Measurements from ENCODE around the gene GGT6.

GGT6 gene

DNA sequence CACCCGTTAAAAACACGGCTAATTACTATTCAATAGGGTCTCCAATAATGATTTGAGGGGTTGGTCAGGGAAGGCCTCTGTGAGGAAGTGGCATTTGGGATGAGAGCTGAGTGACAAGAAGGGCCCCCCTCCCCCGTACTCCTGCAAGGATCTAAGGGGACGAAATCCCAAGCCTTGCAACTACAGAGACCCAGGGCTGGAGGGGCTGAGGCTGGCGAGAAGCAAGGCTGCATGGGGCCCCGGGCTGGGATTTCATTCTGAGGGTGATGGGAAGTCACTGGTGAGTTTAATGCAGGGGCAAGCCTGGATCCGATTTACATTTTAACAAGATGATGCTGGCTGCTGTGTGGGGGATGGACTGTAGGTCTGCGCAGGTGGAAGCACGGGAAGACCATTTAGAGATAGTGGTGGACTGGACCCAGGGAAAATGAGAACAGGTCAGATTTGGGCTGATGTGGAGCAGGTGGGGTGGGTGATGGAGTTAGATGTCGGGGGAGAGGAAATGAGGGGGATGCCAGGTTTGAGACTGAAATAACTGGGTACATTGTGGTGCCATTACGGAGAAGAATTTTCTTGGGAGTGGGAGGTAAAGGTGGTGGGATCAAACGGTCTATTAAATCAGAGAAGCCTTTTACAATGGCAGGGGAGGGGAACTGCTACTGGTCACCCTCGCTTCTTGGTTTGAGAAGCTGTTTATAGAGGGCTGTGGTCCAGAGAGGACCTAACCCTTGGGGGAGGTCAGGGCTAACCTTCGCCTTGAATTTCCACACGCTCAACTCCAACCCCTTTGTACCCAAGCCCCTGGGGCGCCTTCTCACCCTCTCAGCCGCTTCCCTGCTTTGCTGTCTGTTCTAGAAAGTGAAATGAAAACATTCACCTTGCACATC, 4.3 kb downstream of the GGT6 start:
- Mint-ChIP-seq H3K36me3 (ENCODE audit: low read depth) (peaks cover 4% of the 10 kb centered on the region), H3K4me3 (peak overlapping the region; percentile 91), H3K9me3 (no peaks in the 10 kb centered on the region), H3K27me3 (ENCODE audit: low read depth) (no peaks in the 10 kb centered on the region), H3K27ac (peak overlapping the region; percentile 94), H3K4me1 (ENCODE audit: low read depth) (peaks cover 25% of the 10 kb centered on the region)

DNA sequence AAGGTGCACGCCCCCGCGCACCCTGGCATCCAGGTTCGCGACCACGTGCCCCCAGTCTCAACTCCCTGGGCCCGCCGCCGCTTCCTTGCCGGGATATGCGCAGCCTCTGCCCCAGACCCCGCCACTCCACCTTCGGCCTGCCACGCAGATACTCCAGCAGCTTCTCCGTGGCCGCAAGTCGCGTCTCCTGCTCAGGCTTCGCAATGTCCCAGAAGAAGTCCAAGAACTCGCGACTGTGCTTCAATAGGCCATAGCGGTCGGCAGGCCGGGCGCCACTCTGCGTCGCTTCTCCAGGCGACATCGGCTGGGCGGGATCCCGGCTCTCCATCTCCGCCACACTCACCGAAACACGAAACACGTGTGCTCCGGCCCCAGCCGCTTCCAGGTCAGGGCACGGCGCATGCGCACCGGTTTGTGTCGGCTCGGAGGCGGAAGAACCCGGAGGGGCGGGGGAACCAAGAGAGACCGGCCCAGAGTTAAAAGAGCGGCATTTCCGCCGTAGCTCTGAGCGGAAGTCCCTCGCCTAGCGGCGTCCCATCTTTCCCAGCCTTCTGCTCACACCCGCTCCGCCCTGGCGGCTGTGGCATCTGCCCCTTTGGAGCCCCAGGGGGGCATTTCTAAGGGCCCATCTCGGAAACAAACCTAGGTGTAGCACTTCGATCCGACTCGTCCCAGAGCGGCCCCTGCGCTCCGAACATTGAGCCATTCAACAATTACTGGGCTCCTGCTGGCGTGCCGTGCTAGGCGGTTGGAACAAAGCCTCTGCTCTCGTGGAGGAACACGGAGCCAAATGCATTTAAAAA, 5.2 kb downstream of the GGT6 start, which contains the start of gene MYBBP1A:
Gene MYBBP1A, minus strand, starts transcription at position 388 of the 803 bp plus-strand sequence. Its CDS starts 60 bp downstream, at position 328.
- Mint-ChIP-seq H3K4me3 (peak within 1 kb of the TSS; percentile 91), H3K4me1 (ENCODE audit: low read depth) (peaks cover 26% of the 10 kb centered on the region), H3K9me3 (no peaks in the 10 kb centered on the region), H3K27me3 (ENCODE audit: low read depth) (no peaks in the 10 kb centered on the region), H3K27ac (peak within 1 kb of the TSS; percentile 94), H3K36me3 (ENCODE audit: low read depth) (peaks cover 8% of the 10 kb centered on the region)

- H3K9me3 Mint-ChIP-seq = no peaks in the 10 kb centered on the region
- H3K4me3 Mint-ChIP-seq = peak overlapping the region; percentile 91
- peaks cover 26% of the 10 kb centered on the region for H3K4me1 Mint-ChIP-seq (ENCODE audit: low read depth)
- H3K36me3 Mint-ChIP-seq (ENCODE audit: low read depth) = peaks cover 11% of the 10 kb centered on the region
- no peaks in the 10 kb centered on the region for H3K27me3 Mint-ChIP-seq (ENCODE audit: low read depth)
- H3K27ac Mint-ChIP-seq = peak overlapping the region; percentile 84
Measured at GRCh38 chr17:4554441-4554996, 5.9 kb downstream of the GGT6 start.

- peaks cover 26% of the 10 kb centered on the region for H3K4me1 Mint-ChIP-seq (ENCODE audit: low read depth)
- no peak overlapping the region for H3K27ac Mint-ChIP-seq
- no peaks in the 10 kb centered on the region for H3K27me3 Mint-ChIP-seq (ENCODE audit: low read depth)
- no peaks in the 10 kb centered on the region for H3K9me3 Mint-ChIP-seq
- peaks cover 11% of the 10 kb centered on the region for H3K36me3 Mint-ChIP-seq (ENCODE audit: low read depth)
- H3K4me3 Mint-ChIP-seq = peak overlapping the region; percentile 91
Measured at GRCh38 chr17:4553669-4554068, 6.7 kb downstream of the GGT6 start.

GRCh38 chr17:4551796-4552525, 8.4 kb downstream of the GGT6 start:
- no peaks in the 10 kb centered on the region for H3K9me3 Mint-ChIP-seq
- peaks cover 12% of the 10 kb centered on the region for H3K36me3 Mint-ChIP-seq (ENCODE audit: low read depth)
- H3K4me1 Mint-ChIP-seq (ENCODE audit: low read depth) = peaks cover 25% of the 10 kb centered on the region
- no peak overlapping the region for H3K4me3 Mint-ChIP-seq
- H3K27ac Mint-ChIP-seq = no peak overlapping the region
- no peaks in the 10 kb centered on the region for H3K27me3 Mint-ChIP-seq (ENCODE audit: low read depth)

GRCh38 chr17:4551141-4551540, 9.2 kb downstream of the GGT6 start:
- peaks cover 22% of the 10 kb centered on the region for H3K4me1 Mint-ChIP-seq (ENCODE audit: low read depth)
- no peaks in the 10 kb centered on the region for H3K9me3 Mint-ChIP-seq
- no peaks in the 10 kb centered on the region for H3K27me3 Mint-ChIP-seq (ENCODE audit: low read depth)
- H3K36me3 Mint-ChIP-seq (ENCODE audit: low read depth) = peaks cover 12% of the 10 kb centered on the region
- H3K4me3 Mint-ChIP-seq = no peak overlapping the region
- no peak overlapping the region for H3K27ac Mint-ChIP-seq

GRCh38 chr17:4550534-4551039, 9.8 kb downstream of the GGT6 start:
- Mint-ChIP-seq H3K27ac (no peak overlapping the region), H3K9me3 (no peaks in the 10 kb centered on the region), H3K4me3 (no peak overlapping the region), H3K27me3 (ENCODE audit: low read depth) (no peaks in the 10 kb centered on the region), H3K4me1 (ENCODE audit: low read depth) (peaks cover 16% of the 10 kb centered on the region), H3K36me3 (ENCODE audit: low read depth) (peaks cover 12% of the 10 kb centered on the region)

DNA sequence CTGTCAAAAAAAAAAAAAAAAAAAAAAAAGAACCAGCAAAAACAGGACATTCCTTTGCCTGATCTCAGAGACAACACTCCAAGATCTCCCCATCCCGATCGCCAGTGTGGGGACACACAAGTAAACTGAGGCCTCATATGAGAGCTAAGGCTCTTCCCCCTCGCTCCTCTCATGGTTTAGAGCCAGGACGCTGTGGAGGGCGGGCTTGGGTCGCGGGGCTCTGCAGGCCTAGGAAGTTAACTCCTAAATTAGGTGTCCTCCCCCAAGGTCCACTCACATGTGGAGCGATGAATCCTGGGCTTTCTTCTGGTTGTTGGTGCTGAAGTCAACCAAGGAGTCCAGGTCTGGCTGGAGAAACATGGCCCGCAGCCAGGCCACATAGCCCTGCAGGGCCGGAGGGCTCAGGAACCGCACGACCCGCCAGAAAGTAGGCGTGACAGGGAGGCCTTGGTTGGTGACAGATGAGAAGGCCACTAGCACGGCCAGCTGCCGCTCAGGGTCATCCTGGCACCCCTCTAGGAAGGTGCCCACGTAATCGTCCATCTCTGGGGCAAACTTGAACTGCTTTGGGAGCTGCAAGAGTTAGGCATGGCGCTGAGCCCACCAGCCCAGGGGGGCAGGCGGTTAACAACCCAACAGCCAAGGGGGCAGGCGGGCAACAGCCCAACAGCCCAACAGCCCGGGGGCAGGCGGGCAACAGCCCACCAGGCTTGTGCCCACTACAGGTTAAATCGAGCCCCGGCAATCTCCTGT, 10.4 kb downstream of the GGT6 start:
- H3K9me3 Mint-ChIP-seq = no peaks in the 10 kb centered on the region
- no peak overlapping the region for H3K27ac Mint-ChIP-seq
- peaks cover 14% of the 10 kb centered on the region for H3K4me1 Mint-ChIP-seq (ENCODE audit: low read depth)
- no peaks in the 10 kb centered on the region for H3K27me3 Mint-ChIP-seq (ENCODE audit: low read depth)
- H3K4me3 Mint-ChIP-seq = no peak overlapping the region
- peaks cover 12% of the 10 kb centered on the region for H3K36me3 Mint-ChIP-seq (ENCODE audit: low read depth)

- H3K9me3 Mint-ChIP-seq = no peaks in the 10 kb centered on the region
- no peak overlapping the region for H3K27ac Mint-ChIP-seq
- H3K4me1 Mint-ChIP-seq (ENCODE audit: low read depth) = peaks cover 6% of the 10 kb centered on the region
- H3K27me3 Mint-ChIP-seq (ENCODE audit: low read depth) = no peaks in the 10 kb centered on the region
- H3K36me3 Mint-ChIP-seq (ENCODE audit: low read depth) = peaks cover 12% of the 10 kb centered on the region
- no peak overlapping the region for H3K4me3 Mint-ChIP-seq
Measured at GRCh38 chr17:4548721-4549531, 11.5 kb downstream of the GGT6 start.

DNA sequence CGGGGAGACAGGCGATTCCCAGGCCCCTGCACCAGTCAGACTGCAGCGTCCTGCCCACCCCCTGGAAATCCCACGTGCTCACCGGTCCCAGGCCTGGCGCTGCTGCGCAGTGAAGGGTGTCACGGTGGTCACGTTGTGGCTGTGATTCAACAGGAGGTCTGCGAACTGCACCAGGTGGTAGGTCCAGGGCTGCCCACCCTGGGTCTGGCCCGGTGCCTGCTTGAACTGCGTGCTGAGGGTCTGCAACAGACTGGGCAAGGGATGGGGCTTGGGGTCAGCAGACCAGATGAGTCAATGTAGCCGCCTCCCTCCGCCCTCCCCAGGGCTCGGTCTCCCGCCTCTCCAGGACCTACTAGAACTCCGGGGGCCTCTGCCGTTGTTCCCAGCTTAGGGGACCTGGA, 12.3 kb downstream of the GGT6 start:
- no peak overlapping the region for H3K4me3 Mint-ChIP-seq
- H3K27me3 Mint-ChIP-seq (ENCODE audit: low read depth) = no peaks in the 10 kb centered on the region
- H3K27ac Mint-ChIP-seq = no peak overlapping the region
- H3K36me3 Mint-ChIP-seq (ENCODE audit: low read depth) = peaks cover 12% of the 10 kb centered on the region
- H3K4me1 Mint-ChIP-seq (ENCODE audit: low read depth) = peaks cover 2% of the 10 kb centered on the region
- H3K9me3 Mint-ChIP-seq = no peaks in the 10 kb centered on the region

DNA sequence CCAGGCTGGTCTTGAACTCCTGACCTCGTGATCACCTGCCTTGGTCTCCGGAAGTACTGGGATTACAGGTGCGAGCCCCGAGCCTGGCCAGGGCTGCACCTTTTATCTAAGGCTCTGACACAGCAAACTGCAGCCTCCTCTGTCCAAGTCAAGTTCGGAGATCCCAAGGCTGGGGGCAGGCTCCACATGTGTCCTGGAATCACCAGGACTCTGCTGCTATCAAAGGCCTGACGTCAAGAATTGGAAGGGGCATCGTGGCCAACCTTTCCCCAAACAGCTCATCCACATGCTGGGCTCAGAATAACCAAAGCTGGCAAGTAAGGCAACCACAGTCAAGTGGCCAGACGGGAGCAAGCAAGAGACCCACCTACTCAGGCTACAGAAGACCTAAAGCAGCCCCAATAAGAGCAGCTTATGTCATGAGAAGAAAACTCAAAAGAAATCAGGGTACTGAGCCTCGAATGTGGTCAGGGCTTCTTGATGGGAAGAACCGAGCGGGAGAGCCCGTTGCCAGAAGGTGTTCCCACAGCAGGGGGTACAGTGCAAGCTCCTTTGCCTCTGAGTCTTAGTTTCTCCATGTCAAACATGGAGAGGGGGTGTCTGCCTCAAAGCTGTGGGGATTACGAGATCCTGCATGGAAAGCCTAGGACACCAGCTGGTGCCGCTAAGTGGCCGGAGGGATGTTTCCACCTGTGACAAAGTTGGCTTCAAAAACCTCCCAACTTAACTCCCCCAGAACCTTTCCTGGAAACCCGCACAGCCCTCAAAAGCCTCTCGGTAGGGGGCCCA, 13.1 kb downstream of the GGT6 start:
- Mint-ChIP-seq H3K4me1 (ENCODE audit: low read depth) (peaks cover 2% of the 10 kb centered on the region), H3K4me3 (no peak overlapping the region), H3K36me3 (ENCODE audit: low read depth) (peaks cover 10% of the 10 kb centered on the region), H3K27ac (no peak overlapping the region), H3K9me3 (no peaks in the 10 kb centered on the region), H3K27me3 (ENCODE audit: low read depth) (no peaks in the 10 kb centered on the region)

DNA sequence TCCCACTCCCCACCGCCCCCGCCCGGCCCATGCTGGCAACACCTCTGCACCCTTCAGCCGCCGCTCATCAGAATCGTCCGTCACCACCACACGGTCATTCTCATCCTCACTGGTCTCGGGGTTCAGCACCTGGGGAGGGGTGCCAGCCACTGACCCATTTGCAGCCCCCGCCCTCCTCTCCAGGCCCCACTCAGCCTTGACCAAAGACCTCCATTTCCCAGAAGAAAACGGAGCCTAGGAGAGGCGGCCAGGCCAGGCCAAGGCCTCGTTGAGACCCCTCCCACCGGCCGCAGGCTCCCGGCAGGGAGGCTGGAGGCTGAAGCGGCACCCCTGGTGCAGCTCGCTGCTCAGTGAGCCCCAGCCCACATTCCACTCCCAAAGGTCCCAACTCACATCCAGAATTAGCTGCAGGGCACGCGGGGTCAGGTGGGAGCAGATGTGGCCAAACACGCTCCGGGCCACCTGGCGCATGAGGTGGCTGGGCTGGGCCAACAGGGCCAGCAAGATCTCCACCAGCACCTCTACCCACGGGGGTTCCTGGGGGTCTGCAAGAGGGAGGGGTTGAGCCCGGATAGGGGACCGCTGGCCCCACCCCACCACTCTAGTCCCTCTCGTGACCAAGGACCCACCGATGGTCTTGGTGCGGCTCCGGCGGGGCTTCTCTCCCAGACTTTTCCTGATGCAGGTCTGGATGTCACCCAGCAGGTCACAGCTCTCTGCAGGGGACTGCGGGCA, 15.0 kb downstream of the GGT6 start:
- H3K4me3 Mint-ChIP-seq = no peak overlapping the region

More for the DNA sequence above, 15.0 kb downstream of the GGT6 start:
- peaks cover 4% of the 10 kb centered on the region for H3K36me3 Mint-ChIP-seq (ENCODE audit: low read depth)
- H3K4me1 Mint-ChIP-seq (ENCODE audit: low read depth) = no peaks in the 10 kb centered on the region
- no peak overlapping the region for H3K27ac Mint-ChIP-seq
- H3K27me3 Mint-ChIP-seq (ENCODE audit: low read depth) = no peaks in the 10 kb centered on the region
- H3K9me3 Mint-ChIP-seq = no peaks in the 10 kb centered on the region

Measured in T-helper 1 cell treated with Interleukin-12 subunit alpha and Interleukin-12 subunit beta and Interleukin-4 antibody, amounts not matched to agents 30 μg/mL and 1 μg/mL, for 36 hours (primary cell).